Activated CD4-positive, alpha-beta T cell treated with anti-CD3 and anti-CD28 coated beads, Interleukin-2, Interleukin-4, amounts not matched to agents 100 ng/mL and 50 ng/mL, durations not matched to agents 16 hours and 8 hours (primary cell): ENCODE data around the gene NRP1.

Experiments used
- DNase-seq: peaks from one replicate; pipeline ENCODE4 v3.0.0-alpha.2; 2020; ENCODE audit warnings: low spot score

Gene NRP1

DNA sequence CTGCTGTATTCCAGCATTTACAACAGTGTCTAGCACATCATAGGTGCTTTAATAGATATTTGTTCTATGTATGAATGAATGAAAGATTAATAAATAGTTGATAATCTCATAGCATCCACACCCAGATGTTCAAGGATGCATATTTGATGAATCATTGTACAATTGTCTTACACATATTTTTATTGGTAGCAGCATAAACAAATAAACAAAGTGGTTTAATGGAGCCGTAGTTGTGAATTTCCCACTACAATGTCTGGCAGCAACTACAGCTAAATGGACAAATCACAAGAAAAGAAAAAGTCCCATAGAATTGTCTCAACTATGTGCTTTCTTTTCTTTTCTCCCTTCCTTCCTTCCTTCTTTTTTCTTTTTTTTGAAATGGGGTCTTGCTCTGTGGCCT, 150.8 kb downstream of the NRP1 start:
- DNase-seq, result no peak

DNA sequence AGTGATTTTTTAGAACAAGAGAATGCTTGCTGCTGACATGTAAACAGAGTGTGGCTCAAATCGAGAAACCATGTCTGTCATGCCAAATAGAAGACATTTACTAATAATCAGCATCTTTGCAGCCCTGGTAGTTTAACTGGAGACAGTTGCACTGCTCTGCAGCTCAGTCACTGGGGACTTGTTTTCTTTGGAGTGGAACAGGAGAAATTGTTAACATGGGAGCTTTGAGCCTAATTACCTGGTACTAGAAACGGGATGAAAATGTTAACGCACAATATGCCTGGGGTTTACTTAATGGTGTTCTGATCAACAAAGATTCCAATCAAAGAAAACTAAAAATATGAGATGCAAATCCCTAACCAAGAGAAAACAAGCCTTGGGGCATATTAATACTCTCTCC, 153.5 kb downstream of the NRP1 start:
- DNase-seq, result no peak

DNA sequence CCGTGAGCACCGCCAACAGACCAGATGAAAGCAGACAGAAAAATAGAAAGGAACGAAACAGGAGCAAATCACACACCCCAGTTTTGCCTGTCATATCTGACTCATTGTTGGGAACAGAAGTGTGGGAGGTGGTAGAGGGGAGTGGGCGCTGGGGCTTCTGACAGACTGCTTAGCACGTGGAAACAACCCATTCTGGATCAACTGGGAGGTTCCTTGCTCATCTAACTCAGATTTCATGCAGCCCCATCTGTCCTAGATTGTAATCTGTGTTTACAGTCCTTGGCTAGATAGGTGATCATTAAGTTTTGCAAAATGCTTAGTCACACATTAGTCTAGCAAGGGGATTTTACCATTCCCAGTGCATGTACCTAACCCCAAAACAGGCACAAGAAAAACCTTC, 154.1 kb downstream of the NRP1 start:
- no peak for DNase-seq

DNA sequence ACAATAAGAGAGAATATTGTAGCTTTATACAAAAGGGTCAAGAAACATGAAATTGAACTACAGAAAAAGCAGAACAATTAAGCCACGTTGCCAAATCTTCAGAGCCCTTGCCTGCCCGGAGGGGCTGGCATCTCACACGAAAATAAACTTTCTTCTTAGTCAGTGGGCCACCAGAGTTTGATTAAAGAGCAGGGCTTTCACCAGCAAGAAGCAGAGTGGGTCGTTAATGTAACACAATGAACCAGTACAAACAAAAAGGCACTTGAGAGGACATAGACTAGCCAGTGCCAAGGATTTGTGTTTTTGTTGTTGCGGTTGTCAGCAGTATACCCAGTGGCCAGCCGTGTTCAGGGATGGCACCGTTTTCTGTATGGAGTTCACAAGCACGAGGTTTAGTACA, 155.4 kb downstream of the NRP1 start:
- no peak for DNase-seq

DNA sequence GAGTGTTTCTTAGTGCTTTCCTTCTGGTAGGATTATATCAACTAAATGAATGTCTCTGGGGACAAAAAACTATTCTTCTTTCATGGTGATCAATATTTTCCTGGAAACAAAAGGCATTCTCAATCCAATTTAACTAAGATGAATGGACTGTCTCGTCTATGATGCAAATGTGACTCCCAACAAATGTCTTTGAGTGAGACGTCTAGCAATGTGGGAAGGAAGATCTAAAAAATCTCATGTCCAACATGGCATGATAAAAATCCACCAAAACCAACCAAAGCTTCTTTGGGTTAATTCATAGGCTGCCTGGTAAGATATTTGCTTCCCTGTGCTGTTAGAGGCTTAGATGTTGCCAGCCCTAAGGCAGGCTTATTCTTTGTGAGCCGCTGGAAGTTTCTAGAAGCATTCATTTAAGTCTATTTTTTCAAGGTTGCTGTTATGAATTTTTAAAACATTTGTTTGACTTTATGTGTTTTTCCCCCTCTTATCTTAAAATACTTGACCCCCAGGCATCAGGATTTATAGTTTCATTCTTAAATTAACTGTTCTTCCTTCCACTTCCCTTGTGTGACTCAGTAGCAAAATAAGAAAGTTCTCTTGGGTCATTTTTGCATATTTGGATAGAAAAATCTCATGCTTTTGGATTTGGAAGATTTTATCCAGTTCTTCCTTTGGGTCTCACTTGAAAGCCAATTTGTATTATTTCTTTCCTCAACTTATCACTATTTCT, 156.3 kb downstream of the NRP1 start:
- no peak for DNase-seq

DNA sequence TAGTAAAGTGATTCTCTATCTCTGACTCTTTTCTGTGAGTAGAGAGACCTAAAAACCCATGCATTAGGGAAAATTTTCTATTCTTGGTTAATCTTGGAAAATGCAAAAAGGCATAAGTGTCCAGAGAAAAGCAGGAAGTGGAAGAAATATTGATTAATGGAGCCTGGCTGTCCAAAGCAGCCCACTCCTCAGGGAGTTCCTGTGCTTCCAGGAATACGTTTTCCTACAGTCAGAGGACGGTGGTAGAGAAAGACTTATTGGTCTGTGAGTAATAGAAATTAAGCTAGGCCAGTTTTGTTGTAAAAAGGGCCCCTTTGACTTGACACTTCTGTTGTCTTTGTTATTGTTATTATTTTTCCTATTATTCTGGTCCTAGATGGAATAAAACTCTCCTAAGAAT, 157.8 kb downstream of the NRP1 start:
- DNase-seq, result no peak

DNA sequence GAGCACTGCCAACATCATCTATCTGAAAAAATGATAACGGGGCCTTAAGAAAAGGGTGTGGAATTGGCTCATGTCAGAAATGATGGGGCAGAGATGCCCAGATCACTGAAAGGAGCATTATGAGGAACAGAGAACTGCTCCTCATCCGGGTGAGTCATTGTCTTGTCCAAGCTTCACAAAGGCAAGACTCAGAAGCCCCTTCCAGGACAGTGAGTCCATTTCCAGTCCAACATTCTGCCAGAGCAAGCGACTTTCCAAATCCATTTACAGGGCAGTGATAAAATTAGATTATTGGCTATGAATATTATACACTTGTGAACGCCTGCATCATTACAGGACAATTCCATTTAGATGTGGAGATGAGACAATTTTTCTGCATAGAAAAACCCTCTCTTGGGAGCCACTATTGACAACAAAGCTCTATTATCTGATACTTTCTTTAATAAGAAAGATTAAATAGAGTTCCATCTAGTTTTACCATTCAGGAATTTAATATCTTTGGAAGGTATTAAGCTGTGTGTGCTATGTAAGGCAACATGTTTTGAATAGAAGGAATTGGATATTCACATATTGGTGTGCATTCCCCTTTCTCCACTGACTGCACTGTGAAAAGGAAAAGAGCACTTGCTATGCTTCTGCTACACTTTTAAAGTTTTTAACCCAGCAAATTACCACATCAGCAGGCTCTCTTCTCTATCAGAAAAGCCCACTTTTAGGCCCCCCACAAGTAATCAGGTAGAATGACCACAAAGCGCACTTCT, 159.6 kb downstream of the NRP1 start:
- DNase-seq, result no peak

DNA sequence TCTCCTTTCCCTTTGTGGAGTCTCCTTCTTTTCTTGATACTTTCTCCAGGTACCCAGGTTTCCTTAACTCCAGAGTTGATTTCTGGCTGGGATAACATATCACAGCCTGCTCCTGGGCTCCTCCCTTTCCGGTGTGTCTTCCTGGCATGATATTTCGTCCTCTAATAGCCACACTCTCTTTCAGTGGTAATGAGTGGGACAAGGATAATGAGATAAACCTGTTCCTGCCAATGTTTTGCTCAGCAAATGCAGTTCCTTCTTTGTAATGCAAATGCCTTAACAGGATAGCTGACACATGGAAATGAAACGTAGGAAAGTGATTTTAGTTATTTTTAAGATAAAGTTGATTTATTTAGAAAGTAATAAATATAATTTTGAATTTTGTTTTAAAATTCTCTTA, 168.6 kb downstream of the NRP1 start:
- DNase-seq, result no peak

DNA sequence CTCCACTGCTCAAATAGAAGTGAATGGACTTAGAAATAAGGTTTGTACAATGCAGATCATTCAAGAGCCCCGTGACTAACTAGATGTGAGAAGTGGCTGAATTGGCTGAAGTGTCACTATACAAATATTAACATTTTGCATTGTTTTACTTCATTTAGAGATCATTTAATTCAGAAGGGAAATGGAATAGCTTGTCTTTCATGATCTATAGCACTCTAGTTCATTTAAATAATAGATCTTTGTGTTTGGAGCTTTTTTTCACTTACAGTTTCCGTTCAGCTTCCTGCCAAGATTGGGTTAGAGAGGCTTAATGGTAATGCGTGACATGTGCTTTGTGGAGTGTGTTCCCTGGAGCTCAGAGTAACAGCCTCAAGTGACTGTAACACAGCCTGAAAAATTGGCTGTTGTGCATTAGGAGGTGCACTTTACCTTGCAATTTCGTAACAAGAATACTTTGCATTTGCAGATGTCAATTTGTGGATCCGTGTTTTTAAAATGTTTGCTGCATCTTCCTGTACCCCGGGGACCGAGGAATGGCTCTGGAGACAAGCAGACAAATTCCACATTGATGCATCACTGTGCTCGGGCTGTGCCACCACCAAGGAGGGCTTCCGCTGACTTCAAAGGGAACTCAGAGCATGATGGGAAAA, 170.3 kb downstream of the NRP1 start:
- no peak for DNase-seq

DNA sequence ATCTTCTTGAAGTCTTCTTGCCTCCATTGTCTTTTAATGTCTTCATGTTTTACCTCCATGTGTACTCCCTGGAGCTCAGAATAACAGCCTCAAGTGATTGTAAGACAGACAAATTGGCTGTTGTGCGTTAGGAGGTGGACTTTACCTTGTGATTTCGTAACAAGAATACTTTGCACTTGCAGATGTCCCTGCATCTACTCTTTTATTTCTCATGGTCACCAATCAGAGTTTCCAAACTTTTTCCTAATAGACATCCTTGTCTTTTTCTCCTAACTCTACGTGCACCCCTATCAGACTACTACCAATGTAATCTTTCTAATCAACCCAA, 172.3 kb downstream of the NRP1 start:
- DNase-seq, result no peak

DNA sequence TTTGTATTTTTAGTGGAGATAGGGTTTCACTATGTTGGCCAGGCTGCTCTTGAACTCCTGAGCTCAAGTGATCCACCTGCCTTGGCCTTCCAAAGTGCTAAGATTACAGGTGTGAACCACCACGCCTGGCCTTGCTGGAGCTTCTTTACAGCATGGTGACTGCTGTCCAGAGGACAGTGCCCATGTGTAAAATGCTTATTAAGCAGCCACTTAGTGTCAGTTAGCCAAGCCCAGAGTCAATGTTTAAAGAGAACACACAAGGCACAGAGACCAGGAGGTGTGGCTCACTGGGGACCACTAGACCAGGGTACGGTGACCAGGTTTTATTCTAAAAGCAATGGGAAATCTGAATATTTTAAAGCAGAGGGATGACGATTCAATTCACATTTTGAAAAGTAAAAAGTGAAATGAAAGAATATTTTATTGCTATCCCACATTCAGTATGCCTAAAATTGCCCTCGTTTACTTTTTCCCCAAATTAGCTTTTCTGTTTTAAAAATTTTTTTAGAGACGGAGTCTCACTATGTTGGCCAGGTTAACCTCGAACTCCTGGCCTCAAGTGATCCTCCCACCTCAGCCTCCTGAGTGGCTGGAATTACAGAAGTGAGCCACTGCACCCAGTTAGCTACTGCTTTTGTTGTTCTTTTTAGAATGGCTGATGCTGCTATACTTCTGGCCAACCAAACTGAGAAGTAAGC, 172.8 kb downstream of the NRP1 start:
- DNase-seq, result no peak

DNA sequence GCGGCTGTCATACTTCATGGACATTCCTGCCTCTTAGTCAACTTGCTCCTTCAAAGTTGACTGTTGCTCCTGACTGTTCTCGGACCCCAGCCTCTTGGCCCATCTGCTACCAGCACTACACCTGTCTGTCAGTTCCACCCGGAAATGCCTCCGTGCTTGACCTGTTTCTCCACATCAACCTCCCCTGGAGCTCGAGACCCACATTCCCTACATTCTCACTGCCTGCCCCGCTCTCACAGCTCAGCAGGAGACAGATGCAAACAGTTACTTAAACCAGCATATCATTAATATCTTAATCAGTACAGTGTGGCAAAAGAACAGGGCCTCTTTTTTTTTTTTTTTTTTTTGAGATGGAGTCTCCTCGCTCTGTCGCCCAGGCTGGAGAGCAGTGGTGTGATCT, 174.3 kb downstream of the NRP1 start:
- no peak for DNase-seq

DNA sequence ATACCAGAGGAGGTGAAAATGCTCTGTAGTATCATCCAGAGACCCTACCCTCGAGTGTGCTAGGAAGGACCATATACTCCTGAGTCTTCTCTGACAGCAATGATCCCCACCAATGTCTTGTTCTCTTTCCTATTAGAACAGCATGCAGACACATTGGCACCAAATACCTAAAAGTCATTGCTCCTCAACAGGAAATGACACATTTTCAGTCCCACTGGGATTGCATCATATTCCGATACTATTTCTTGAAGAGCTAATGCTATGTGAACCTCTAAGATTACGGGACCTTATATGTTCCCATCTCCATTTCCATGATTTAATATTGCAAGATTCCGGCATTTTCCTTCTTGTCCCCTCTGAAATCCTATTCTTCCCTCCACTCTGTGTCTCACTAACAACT, 177.4 kb downstream of the NRP1 start:
- no peak for DNase-seq

DNA sequence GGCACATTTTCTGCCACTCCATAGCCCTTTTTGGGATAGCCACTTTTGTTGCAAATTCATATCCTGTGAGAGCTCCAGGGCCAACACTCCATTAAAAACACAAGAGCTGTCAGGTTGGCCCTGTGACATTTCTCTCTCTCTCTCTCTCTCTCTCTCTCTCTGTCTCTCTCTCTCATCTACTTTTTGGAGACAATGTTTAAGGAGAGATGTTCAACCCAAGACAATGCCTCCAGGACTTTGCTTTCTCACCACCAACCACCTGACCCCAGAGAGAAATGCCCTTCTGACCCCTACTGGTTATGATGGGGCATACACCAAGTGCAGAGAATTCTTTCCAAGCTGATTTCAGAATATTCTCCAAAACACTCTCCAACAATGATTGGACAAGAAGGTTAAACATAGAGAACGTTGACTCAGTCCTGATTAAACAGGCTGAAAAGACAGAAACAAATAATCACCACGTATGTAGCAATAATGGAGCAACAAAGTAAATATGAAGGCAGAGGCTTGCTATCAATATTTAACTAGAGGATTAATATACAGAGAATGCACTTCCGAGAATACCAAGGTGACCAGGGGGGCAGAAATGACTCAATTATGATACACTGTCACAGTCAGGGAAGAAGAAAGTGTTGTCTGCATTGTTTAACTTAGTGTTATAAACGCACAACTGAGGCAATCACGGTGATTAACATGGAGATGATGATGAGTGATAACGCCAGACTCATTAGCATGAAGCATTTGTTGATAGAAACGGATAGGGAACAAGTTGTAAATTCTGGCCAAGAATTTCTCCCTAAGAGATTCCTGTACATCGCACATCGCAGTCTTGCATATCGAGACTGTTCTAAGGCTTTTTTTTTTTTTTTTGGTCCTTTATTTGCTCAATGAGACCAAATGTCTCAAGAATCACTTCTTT, 178.5 kb downstream of the NRP1 start:
- DNase-seq, result peak; percentile 81

DNA sequence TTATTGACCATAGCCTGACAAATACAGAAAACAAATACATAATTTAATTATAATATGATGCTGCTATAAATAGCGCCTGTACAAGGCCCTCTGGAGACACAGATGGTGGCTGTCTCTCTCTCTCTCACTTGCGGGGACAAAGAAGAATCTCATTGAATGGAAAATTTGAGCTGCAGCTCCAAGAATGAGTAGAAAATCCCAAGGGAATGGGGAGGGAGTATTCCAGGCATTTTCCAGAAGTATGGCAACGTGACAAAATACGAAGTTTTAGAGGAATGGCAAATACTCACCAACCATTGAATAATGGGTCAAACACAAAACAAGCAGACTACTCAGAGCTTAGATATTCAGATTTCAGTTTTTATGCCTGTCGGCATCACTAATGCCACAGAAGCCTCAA, 179.9 kb downstream of the NRP1 start:
- DNase-seq, result no peak

DNA sequence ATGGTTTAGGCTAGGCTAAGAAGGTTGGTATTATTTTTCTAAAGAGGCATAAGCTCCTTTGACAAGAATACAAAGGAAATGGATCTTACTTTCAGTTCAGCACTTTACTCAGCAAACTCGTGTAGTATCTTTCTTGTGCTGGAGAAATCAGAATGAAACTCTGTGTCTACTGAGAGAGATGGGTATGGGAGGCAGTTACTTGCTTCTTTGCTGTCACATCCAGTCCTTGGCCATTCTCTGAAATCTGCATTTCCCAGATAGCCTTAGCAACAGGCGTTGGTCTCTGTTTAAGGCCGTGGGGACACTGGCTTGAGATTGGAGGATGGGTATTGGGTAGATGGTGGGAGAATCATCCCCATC, 180.5 kb downstream of the NRP1 start:
- DNase-seq, result peak; percentile 73

DNA sequence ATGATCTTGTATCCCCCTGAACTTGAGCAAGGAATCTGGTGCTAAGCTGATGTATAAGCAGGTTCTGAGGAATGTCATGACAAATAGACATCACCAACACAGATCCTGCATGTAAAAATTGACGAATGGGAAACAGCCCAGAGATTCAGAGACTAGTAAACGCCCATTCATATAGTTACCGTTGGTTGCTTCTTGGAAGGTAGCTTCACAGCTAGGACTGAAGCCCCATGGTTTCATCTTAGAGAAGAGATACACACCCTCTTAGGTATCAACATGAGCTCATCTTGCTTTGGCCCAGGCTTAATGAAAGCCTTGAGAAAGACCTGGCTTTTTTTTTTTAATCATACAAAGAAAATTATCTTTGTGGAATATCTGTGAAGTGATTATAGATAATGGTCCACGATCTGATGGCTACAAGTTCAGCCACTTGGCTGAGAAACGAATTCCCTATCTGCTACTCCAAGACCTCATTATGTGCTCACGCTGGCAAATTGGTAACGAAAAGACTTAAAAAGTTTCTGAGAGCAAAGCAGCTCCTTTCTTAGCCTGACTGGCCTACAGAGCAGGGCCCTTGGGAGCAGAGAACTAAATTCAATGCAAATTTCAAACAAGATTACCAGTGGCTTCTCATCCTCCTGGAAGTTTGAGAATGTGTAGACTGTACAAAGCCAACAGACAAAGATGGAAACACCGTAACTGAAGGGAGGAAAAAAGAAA, 181.1 kb downstream of the NRP1 start:
- peak; percentile 76 for DNase-seq

DNA sequence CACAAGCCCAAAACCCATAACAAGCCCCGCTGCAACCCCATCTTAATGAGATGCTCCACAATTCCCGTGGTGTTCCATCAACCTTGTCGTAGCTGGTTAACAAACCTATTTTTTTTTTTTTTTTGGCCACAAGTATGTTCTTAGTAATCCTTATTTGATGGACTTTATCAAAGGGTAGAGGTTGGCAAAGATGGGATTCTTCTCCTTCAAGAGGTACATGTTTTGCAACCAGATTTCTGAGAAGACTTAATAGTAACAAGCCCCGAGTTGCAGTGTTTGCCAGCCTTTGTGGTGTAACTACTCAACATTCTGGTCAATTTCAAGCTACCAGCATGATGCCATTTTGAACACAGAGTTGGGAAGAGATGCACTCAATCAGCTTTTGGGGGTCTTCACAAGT, 181.7 kb downstream of the NRP1 start:
- DNase-seq, result no peak

DNA sequence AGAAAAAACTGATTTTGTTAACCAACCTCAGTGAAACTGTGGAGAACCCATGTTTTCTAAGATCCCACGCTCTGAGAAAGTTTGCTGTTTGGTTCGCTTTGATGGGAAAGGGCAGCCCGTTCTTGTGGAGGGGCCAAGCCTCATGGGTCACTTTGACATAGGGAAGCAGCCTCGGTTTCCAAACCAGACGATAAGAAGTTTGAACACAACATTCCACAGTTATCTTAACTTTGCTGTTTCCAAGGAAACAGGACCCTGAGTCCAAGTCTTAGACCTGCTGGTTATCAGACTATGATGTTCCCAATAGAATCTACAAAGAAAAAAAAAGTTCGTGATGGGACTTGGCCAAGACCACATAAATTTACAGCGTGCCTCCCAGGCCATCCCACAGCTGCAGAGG, 182.3 kb downstream of the NRP1 start:
- DNase-seq, result no peak

DNA sequence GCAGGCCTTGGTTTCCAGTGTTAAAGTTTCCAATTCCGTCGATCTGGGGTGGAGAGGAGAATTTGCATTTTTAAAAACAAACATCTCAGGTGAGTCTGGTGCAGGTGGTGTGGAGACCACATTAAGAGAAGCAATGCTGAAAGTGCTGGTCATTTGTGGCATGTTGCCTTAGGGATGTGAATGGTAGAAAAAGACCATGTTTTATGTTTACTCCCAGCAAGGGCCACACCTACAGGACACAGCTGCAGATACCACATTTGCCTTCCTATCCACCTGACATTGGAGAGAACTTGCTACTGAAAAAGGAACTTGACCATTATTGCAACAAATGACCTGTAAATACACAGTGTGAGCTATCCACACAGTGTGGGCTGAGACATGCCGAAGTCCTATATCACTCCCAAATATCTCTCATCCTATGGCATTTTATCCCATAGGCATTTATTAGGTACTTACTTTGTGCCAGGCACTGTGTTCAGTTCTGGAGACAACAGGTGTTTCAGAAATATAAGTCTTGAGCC, 183.1 kb downstream of the NRP1 start:
- no peak for DNase-seq

DNA sequence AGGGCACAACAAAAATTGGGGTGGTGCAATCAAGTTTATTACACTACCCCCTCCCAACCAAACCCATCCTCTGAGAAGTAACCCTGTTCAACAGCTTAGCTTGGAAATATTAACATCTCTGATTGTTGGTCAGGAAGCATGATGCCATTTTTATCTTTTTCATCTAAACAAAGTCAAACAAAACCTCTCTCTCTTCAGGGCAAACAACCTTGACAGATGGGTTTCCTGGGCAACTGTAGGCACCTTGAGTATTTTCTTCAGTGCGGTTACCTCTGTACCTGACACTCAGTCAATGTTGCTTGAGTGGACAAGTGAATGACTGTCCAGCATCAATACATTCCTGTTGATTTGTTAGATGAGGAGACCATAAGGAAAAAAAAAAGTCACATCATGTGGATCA, 183.6 kb downstream of the NRP1 start:
- no peak for DNase-seq
